ENCODE measurements around the gene SGF29.

- TF ChIP-seq POLR2A (IDR thresholded peaks at IDR 0.05) (no peak), CTCF (IDR thresholded peaks at IDR 0.05) (no peak)
Measured at GRCh38 chr16:28522792-28523191, 30.9 kb upstream of the SGF29 start.
